ENCODE measurements around the gene FRMD4A.
"Not testable (repeated sequence)": the region's sequence is repeated elsewhere in the genome, so short reads cannot be mapped to it uniquely, and the experiment has no call there.

DNA sequence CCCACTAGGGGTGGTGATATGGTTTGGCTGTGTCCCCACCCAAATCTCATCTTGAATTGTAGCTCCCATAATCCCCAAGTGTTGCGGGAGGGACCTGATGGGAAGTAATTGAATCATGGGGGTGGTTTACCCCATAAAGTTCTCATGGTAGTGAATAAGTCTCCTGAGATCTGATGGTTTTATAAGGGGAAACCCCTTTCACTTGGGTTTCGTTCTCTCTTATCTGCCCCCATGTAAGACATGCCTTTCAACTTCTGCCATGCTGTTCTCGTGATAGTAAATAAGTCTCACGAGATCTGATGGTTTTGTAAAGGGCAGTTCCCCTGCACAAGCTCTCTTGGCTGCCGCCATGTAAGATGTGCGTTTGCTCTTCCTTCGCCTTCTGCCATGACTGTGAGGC, 117.0 kb downstream of the FRMD4A start:
- TF ChIP-seq, protein P1, sequence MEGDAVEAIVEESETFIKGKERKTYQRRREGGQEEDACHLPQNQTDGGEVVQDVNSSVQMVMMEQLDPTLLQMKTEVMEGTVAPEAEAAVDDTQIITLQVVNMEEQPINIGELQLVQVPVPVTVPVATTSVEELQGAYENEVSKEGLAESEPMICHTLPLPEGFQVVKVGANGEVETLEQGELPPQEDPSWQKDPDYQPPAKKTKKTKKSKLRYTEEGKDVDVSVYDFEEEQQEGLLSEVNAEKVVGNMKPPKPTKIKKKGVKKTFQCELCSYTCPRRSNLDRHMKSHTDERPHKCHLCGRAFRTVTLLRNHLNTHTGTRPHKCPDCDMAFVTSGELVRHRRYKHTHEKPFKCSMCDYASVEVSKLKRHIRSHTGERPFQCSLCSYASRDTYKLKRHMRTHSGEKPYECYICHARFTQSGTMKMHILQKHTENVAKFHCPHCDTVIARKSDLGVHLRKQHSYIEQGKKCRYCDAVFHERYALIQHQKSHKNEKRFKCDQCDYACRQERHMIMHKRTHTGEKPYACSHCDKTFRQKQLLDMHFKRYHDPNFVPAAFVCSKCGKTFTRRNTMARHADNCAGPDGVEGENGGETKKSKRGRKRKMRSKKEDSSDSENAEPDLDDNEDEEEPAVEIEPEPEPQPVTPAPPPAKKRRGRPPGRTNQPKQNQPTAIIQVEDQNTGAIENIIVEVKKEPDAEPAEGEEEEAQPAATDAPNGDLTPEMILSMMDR (IDR thresholded peaks at IDR 0.05): not testable (repeated sequence)
- TF ChIP-seq ZFX (IDR thresholded peaks at IDR 0.05; ENCODE audit: borderline replicate concordance): not testable (repeated sequence)
